Pulmonary artery endothelial cell (primary cell): ENCODE measurements around the gene PALD1. TPM values are rescaled to one million over a fixed set of nuclear protein-coding genes. Genes with fewer than 3 reads are reported as not detected.

Source experiments
- DNase-seq: peaks from one replicate; pipeline ENCODE4 v3.0.0-alpha.2; 2011; ENCODE audit warnings: low read depth, low spot score
- total RNA-seq: library from RNA; depleted of rRNA; stranded (reverse); fragments of >200 nt; gene quantifications from 2 replicates; pipeline ENCODE4 v1.2.3, GENCODE V29; 2014

The PALD1 gene
- total RNA-seq, 1 donor from 2014 or later, result 90.4 TPM

DNA sequence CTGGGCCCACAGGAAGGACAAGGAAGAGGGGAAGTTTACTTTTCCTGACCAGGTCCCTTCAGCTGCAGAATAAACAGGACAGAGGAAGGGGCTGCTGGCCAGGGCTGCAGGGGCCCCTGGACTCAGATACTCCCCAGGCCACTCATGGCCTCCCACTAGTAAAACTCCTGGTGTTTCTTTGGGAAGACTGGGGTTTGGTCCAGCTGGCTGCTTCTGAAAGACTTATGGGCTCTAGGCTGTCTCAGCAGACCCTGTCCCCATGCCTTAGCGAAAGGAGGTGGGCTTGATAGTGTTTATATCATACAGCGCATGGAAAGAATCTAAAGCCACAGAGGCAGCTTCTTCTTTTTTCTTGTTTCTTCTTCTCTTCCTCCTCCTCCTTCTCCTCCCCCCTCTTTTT lies 56.4 kb downstream of the PALD1 start:
- no peak for DNase-seq

DNA sequence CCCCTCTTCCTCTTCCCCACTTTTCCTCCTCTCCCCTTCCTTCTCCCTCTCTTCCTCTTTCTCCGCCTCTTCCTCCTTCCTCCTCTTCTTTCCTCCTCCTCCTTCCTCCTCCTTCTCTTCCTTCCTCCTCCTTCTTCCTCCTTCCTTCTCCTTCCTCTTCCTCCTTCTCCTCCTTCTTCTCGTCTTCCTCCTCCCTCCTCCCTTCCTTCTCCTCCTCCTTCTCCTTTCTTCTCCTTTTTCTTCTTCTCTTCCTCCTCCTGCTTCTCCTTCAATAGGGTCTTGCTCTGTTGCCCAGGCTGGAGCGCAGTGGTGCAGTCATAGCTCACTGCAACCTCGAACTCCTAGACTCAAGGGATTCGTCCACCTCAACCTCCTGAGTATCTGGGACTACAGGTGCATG lies 56.9 kb downstream of the PALD1 start:
- DNase-seq, result no peak

DNA sequence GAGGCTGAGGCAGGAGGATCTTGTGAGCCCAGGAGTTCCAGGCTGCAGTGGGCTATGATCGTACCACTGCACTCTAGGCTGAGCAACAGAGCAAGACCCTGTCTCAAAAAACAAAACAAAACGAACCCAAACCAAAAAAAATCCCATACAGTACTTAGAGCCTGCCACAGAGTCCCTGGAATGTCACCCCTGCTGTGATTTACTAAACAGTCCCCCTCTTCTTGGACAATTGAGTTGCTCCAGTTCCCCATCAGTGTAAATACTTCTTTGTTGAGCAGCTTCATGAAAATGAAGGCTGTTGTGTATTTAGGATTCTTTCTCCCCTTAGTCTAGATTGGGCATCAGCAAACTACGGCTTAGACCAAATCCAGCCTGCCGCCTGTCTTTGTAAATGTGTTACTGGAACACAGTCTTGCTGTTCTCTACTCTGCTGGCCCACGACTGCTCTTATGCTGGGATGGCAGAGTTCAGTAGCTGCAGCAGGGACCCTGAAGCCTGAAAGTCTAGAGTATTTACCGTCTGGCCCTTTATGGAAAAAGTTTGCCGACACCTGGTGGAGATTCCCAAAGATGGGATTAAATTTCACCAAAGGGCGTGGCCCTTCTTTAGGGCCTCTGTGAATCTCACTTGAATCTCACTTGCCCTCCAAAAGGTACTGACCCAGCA lies 57.8 kb downstream of the PALD1 start:
- no peak for DNase-seq

DNA sequence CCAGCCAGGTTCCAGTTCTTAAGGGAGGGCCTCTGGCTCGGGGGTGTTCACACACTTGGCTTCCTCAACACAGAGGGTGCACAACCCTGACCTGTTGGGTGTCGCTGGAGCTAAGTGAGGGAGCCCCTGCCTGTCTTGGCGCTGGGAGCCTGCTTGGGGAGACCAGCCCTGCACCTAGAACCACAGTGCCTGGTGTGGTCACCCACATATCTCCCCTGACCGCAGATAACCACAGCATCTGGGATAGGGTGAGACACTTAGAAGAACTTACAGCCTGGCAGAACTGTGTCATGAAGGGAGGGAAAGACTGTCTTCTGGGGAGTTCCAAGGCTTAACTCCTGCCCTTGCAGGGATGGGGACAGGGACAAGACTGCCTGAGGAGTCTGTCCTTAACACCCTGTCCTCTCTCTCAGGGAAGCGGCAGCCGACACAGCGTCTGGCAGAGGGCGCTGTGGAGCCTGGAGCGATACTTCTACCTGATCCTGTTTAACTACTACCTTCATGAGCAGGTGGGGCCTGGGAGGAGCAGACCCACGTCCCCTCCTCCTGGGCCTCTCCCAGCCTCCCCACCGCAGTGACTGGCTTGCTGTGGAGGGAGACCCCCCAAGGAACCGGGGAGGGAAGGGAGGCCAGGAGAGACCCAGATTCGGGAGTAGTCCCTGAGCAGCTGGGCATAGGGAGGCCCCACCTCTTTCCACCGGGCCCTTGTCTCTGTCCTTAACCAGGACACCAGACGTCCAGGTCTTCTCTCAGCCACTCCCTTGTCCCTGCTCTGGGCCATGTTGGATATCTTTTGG lies 59.0 kb downstream of the PALD1 start:
- no peak for DNase-seq

DNA sequence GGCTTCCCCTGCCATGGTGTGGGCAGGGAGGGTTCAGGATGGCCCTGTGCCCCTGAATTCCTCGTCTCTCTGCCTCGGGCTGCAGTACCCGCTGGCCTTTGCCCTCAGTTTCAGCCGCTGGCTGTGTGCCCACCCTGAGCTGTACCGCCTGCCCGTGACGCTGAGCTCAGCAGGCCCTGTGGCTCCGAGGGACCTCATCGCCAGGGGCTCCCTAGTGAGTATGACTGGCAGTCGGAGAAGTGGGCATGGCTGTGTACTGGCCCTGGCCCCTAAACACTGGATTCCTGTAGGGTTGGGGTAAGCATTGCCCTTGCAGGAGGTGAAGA lies 59.6 kb downstream of the PALD1 start:
- DNase-seq, result no peak

DNA sequence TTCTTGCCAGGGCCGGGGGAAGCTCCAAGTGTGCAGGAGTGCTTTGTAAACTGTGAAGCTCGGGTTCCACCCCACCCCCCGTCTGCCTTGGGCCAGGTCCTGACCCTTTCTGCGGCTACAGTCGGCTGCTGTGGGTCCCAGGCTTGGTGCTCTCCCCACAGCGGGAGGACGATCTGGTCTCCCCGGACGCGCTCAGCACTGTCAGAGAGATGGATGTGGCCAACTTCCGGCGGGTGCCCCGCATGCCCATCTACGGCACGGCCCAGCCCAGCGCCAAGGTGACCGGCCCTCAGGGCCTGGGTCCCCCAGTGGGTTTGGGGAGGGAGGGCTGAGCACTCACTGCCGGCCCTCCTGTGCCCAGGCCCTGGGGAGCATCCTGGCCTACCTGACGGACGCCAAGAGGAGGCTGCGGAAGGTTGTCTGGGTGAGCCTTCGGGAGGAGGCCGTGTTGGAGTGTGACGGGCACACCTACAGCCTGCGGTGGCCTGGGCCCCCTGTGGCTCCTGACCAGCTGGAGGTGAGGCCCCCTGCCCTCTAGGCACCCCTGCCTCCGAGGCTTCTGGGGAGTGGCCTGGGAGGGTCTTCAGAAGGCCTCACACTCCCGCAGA lies 60.3 kb downstream of the PALD1 start:
- no peak for DNase-seq

DNA sequence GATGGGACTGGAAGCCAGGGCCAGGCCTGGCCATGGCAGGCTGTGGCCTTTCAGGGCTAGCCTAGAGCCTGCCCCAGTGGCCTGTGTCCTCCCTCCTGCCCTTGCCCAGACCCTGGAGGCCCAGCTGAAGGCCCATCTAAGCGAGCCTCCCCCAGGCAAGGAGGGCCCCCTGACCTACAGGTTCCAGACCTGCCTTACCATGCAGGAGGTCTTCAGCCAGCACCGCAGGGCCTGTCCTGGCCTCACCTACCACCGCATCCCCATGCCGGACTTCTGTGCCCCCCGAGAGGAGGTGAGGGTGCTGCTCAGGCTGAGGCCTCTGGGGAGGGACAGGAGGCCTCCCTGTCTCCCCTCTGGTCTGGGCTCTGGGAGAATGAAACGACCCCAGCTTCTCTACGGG lies 60.9 kb downstream of the PALD1 start:
- no peak for DNase-seq

DNA sequence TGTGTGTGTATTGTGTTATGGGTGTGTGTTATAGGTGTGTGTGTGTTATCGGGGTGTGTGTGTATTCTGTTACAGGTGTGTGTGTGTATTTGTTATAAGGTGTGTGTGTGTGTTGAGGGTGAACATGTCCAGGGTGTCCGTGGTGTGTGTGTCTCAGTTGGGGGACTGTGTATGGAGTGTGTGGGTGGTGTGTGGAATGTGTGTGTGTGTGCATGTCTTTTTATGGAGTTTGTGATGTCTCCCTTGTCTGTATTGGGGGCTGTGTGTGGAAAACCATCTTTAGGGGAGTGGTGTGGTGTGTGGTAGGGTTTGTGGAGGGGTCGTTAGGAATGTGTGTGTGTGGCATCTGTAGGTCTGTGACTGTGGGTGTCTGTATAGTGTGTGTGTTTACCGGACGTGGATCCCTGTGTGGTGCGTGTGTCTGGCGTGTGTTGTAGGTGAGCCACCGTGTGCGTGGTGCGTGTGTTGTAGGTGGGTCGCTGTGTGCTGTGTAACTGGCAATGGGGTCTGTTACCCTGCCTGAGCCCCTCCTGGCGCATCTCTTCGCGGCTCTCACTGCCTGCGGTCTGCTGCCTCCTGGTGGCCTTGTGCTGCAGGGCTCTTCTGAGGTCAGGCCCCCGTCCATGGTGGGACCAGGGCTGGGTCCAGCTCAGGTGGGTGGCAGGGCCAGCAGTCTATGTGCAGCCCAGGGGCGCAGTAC lies 61.7 kb downstream of the PALD1 start:
- no peak for DNase-seq

DNA sequence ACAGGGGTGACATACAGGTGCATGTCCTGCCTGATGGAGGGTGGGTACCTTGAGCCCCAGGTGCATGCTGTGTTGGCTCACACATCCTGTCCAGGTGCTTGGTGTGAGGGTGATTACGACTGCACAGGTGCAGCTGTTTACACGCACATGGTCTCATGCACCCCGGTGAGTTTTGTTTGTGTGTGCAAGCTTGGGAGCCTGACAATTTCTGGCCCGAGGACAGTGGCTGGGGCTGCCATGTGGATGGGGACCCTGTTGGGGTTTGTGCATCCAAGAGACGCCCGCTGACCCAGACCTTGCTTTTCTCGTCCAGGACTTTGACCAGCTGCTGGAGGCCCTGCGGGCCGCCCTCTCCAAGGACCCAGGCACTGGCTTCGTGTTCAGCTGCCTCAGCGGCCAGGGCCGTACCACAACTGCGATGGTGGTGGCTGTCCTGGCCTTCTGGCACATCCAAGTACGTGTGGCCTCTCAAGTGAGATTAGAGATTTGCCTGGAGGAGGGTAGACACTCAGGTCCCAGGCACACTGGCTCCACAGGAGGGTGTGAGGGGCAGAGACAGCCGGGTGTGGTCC lies 62.3 kb downstream of the PALD1 start:
- DNase-seq, result no peak

DNA sequence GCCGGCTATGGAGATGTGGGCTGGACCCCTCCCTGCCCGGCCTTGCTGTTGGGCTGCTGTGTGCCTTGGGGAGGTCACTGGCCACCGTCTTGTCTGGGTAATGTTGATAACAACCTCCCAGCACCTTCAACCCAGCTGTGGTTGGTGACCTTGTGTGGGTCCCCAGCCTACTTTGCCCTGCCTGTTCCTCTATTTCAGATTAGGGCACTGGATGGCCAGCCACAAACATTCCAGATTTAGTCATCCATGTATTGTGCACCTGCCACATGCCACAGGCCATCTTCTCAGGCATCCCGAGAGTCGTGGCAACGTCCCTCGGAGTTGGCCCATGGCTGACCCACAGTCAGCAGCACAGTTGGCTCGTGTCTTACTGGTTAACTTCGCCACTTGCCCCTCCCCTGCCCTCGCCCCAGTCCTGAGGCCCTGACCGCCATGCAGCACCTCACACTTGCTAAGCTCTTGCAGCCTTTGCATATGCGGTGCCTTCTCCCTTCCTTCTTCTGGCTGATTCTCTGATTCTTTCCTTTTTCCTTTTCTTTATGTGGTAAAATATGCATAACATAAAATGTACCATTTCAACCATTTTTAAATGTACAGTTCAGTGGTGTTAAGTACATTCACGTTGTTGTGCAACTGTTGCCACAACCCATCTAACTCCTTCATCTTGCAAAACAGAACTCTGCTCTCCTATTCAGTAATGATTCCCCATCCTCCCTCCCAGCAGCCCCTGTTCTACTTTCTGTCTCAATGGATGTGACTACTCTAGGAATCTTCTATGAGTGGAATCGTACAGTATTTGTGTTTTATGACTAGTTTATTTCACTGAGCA lies 63.4 kb downstream of the PALD1 start:
- no peak for DNase-seq

DNA sequence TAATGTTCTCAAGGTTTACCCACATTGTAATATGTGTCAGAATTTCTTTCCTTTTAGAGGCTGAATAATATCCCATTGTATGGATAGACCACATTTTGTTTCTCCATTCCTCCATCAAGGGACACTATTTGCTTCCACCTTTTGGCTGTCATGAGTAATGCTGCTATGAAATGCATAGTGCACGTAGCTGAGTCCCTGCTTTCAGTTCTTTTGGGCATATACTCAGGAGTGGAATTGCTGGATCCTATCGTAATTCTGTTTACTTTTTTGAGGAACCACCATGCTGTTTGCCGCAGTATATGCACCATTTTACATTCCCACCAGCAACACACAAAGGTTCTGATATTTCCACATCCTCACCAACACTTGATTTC lies 64.0 kb downstream of the PALD1 start:
- DNase-seq, result no peak

DNA sequence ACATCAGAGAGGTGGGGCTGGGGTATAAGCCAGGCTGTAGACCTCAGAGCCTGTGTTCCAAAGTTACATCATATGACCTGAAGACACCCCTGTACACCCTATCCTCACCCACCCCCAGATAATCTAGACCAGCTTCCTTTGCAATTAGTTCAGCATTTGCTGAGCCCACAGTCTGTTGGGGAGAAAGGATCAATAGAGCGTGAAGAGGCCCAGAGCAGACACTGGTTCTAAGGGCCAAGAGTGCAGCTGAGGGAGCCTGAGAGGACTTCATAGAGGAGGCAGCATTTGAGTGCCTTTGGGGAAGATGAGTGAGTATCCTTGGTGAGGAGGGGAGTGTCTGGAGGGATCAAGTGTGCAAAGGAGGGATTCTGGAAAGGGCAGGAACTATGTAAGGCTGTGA lies 65.3 kb downstream of the PALD1 start:
- DNase-seq, result no peak

DNA sequence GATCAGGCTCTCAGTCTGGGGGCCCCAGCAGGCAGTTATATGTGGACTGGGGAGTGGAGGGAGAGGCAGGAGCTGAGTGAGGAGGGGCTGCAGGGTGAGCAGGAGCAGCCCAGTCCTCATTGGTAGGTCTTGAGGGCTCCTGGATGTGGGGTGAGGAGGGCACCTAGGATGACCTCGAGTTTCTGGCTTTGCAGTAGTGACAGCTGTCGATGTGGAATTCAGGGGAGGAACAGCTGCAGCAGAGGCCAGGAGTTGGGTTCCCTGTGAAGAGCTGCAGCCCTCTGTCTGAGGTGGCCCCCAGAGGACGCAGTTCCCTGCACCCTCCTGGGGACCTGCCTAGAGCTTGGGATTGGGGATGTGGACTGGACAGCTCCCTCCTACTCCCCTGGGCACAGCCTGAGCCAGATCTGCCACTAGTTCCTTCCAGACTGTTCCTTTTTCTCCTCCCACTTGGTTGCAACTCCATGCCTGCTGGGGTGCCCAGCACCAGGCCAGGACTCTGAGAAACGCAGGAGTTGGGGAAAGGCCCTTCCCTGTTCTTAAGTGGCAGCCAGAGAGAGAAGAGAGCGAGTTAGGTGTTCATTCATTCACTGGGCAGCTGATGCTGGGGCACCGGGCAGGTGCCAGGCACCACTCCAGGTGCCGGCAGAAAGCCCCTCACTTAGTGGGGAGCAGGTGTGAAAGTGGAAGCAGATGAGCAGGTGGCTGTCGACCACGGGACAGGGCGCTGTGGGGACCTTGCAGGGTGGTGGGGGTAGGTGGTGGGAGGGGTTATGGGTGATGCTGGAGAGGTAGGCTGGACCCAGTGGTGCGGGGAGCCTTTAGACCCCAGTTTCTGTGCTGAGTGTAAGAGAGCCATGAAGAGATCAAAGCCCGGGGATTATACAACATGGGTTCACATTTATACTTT lies 66.1 kb downstream of the PALD1 start:
- DNase-seq, result no peak

DNA sequence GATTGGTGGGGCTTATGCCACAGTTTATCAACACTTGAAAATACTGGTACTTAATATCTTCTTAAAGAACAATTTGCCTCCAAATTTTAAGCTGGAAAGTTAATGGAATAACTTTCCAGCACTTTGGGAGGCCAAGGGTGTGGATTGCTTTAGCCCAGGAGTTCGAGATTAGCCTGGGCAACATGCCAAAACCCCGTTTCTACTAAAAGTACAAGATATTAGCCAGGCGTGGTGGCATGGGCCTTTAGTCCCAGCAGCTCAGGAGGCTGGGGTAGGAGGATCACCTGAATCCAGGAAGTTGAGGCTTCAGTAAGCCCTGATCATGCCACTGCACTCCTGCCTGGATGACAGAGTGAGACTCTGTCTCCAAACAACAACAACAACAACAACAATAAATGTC lies 68.0 kb downstream of the PALD1 start:
- DNase-seq, result no peak

DNA sequence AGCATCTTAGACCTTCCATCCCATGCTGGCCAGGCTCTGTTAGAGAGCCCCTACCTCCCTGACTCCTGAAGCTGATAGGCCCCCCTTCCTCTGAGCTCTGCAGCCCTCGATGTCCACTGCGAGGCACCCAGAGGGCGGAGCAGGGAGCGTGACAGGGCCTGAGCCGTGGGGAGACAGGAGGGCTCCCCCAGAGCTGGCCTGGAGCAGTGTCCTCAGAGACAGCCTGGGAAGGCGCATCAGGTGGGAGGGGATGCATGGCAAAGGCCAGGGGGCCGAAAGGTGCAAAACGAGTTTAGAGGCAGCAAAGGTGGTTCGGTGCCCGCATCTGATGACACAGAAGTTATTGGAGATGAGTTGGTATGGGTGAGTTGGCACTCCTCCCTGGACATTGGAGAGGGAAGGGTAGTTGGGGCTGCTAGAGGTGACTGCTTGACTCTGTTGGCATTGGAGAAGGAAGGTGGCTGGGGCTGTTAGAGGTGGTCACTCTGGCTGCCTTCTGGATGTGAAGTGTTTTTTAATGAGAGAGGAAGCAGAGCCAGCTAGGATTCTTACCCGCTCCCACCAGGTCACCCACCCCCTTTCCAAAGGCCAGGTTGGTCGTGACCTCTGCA lies 70.9 kb downstream of the PALD1 start:
- DNase-seq, result no peak

DNA sequence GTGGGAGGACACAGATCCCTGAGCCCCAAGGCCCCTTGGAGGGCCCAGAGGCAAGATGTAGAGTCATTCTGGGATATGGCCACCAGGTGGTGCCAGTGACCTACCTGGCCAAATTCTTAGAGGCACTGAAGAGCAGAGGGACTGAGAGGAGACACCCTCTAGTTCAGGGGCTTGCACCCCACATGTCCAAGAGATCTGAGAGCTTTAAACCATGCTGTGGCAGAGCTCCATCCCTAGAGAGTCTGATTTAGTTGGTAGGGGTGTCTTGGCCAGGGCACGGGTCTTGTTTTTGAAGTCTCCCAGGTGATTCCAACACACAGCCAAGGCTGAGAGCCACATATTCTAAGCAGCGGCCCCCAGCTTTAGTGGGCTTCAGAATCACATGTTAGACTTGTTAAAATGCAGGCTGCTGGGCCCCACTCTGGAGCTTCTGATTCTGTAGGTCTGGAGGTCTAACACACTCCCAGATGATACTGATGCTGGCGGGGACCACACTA lies 71.4 kb downstream of the PALD1 start:
- DNase-seq, result no peak

DNA sequence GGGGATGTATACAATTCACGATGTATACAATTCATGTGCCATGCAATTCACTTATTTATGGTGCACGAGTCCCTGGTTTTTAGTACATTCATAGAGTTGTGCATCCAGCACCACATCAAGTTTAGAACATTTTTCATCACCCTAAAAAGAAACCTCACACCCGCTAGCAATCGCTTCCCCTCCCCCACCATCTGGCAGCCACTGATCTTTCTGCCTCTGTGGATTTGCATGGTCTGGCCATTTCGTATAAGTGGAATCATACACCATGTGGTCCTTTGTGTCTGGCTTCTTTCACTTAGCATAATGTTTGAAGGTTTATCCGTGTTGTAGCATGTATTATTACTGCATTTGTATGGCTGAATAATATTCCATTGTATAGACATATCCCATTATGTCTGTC lies 71.9 kb downstream of the PALD1 start:
- no peak for DNase-seq

DNA sequence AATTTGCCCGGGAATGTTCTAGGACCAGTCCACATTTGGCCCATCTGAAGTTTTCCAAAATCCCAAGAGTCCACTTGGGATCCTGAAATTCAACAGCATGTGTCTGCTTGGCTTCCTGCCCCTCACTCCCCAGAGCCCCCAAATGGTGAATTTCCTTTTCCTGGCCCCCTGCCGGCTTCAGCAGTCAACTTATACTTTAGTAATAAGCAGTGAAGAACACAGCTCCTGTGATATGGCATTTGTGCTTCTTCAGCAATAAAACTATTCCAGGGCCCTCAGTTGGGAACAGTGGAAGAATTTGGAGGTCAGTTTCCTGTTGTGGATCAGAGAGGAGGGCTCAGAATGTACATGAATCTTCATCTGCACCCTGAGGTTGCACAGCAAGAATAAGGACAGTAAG lies 72.9 kb downstream of the PALD1 start:
- no peak for DNase-seq

DNA sequence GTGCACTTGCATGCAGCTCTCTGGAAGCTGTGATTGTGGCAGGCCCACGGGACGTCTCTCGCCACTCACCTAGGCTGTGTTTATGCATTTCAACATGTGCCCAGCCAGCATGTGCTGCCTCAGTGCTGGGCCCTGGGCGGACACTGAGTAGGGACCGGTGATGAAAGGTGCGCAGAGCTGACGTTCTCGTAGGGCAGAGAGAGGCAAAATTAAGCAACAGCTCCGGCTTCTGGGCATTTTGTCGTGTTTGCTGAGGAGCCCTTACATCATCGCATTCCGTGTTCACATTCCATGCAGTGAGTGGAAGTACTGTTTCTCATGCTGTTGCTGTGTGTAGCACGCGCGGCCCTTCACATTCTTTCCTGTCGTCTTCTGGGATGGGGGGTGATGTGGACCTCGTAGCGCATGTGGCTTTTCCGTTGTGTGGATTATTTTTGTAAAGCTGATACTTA lies 73.4 kb downstream of the PALD1 start:
- no peak for DNase-seq
